Type B pancreatic cell (in vitro differentiated cells): ENCODE measurements around the gene SPECC1L. TPM values are rescaled to one million over a fixed set of nuclear protein-coding genes. Genes with fewer than 3 reads are reported as not detected.

Experiments used
- DNase-seq: peaks from one replicate; pipeline ENCODE4 v3.0.0; 2021; ENCODE audit warnings: mixed read lengths; ENCODE audit not compliant: unreplicated experiment; ENCODE audit errors: extremely low spot score
- H3K27ac Mint-ChIP-seq: 2 replicates; pipeline ENCODE4 v1.8.0; 2021; ENCODE audit warnings: mild to moderate bottlenecking, mixed read lengths
- H3K27me3 Mint-ChIP-seq: 2 replicates; pipeline ENCODE4 v1.8.0; 2021; ENCODE audit warnings: mixed read lengths
- H3K36me3 Mint-ChIP-seq: 2 replicates; pipeline ENCODE4 v1.8.0; 2021; ENCODE audit warnings: mixed read lengths
- H3K4me1 Mint-ChIP-seq: one replicate; pipeline ENCODE4 v1.8.0; 2021; ENCODE audit warnings: mixed read lengths; ENCODE audit not compliant: unreplicated experiment
- H3K4me3 Mint-ChIP-seq: 2 replicates; pipeline ENCODE4 v1.8.0; 2021; ENCODE audit warnings: mild to moderate bottlenecking, mixed read lengths
- H3K9me3 Mint-ChIP-seq: 2 replicates; pipeline ENCODE4 v1.8.0; 2021; ENCODE audit warnings: mixed read lengths
- total RNA-seq: library from RNA; stranded (reverse); gene quantifications from 2 replicates; pipeline ENCODE4 v1.2.1, GENCODE V29; 2021; ENCODE audit warnings: low replicate concordance
- TF ChIP-seq, protein P1 (sequence below): fragments of 200-600 bp; sonication (generic); conservative IDR thresholded peaks from 2 replicates; pipeline ENCODE4 v1.5.0; 2021; ENCODE audit warnings: antibody characterized with exemption, mild to moderate bottlenecking

The SPECC1L gene
- total RNA-seq, 1 donor from 2014 or later: 89.0 TPM

DNA sequence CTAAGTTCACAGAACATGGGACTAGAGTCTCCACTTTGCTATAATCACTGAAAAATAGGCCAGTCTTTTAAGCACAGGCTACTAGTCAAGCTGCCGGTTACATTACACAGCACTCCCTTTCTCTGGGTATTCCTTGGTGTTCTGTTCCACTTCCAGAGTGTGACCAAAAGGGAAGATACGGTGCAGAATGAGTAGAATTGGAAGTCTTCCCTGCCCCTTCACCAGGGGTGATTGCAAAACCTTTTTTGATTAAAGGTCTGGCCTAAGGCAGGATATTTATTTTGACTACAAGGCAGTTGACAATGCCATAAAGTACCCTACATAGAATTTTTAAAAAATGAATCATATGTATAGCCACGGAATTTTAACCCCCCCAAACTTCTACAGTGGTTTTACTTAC, 97.2 kb downstream of the SPECC1L start:
- H3K36me3 Mint-ChIP-seq: peaks cover 60% of the 10 kb centered on the region
- H3K4me1 Mint-ChIP-seq: no peaks in the 10 kb centered on the region
- H3K9me3 Mint-ChIP-seq: no peaks in the 10 kb centered on the region
- H3K27me3 Mint-ChIP-seq: no peaks in the 10 kb centered on the region
- no peak overlapping the region for H3K27ac Mint-ChIP-seq
- no peak for DNase-seq
- no peak overlapping the region for H3K4me3 Mint-ChIP-seq
- TF ChIP-seq, protein P1, sequence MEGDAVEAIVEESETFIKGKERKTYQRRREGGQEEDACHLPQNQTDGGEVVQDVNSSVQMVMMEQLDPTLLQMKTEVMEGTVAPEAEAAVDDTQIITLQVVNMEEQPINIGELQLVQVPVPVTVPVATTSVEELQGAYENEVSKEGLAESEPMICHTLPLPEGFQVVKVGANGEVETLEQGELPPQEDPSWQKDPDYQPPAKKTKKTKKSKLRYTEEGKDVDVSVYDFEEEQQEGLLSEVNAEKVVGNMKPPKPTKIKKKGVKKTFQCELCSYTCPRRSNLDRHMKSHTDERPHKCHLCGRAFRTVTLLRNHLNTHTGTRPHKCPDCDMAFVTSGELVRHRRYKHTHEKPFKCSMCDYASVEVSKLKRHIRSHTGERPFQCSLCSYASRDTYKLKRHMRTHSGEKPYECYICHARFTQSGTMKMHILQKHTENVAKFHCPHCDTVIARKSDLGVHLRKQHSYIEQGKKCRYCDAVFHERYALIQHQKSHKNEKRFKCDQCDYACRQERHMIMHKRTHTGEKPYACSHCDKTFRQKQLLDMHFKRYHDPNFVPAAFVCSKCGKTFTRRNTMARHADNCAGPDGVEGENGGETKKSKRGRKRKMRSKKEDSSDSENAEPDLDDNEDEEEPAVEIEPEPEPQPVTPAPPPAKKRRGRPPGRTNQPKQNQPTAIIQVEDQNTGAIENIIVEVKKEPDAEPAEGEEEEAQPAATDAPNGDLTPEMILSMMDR: no peak

DNA sequence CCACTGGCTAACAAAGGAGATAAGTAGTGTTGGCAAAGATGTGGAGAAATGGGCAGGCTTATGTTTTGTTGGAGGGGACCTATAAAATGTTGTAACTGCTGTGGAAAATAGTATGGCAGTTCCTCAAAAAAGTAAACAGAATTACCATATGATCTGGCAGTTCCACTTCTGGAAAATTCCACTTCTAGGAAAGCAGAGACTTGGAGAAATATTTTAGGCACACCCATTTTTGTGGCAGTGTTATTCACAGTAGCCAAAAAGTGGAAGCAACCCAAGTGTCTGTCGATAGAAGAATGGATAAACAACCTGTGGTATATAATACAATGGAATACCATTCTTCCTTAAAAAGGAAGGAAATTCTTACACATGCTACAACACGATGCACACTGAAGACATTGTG, 99.8 kb downstream of the SPECC1L start:
- TF ChIP-seq, protein P1: no peak
- Mint-ChIP-seq H3K4me3 (no peak overlapping the region), H3K4me1 (no peaks in the 10 kb centered on the region), H3K27me3 (no peaks in the 10 kb centered on the region), H3K36me3 (peaks cover 62% of the 10 kb centered on the region), H3K9me3 (no peaks in the 10 kb centered on the region), H3K27ac (no peak overlapping the region)
- DNase-seq: no peak

DNA sequence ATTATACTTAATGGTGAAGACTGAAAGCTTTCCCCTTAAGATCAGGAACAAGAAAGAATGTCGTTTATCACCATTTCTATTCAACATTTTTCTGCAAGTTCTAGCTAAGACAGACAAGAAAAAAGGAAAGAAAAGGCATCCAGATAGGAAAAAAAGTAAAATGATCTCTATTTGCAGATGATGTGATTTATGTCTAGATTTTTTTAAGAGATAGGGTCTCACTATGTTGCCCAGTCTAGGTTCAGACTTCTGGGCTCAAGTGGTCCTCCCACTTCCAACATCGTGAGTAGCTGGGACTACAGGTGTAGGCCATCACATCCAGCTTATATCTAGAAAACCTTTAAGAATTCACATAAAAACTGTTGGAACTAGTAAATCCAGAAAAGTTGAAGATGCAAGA, 105.4 kb downstream of the SPECC1L start:
- Mint-ChIP-seq H3K4me3 (no peak overlapping the region), H3K4me1 (peaks cover 10% of the 10 kb centered on the region), H3K9me3 (no peaks in the 10 kb centered on the region), H3K27me3 (no peaks in the 10 kb centered on the region), H3K27ac (no peak overlapping the region), H3K36me3 (peaks cover 54% of the 10 kb centered on the region)
- DNase-seq: no peak
- TF ChIP-seq, protein P1: no peak

DNA sequence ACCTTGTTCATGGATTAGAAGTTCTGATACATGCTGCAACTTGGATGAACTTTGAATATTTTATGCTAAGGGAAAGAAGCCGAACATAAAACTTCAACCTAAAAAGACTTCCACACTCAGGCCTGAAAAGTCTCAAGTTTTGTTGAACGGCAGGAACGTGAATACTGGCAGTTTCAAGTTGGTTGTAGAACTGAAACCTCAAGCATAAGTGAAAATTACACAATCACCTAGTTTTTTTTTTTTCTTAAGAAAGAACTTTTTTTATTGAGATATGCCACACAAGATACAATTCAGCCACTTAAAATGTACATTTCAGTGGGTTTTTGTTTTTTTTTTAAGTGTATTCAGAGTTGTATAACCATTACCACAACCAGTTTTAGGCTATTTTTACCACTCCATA, 106.0 kb downstream of the SPECC1L start:
- peaks cover 10% of the 10 kb centered on the region for H3K4me1 Mint-ChIP-seq
- no peak overlapping the region for H3K4me3 Mint-ChIP-seq
- H3K9me3 Mint-ChIP-seq: no peaks in the 10 kb centered on the region
- TF ChIP-seq, protein P1: no peak
- no peaks in the 10 kb centered on the region for H3K27me3 Mint-ChIP-seq
- H3K27ac Mint-ChIP-seq: no peak overlapping the region
- peaks cover 51% of the 10 kb centered on the region for H3K36me3 Mint-ChIP-seq
- no peak for DNase-seq

DNA sequence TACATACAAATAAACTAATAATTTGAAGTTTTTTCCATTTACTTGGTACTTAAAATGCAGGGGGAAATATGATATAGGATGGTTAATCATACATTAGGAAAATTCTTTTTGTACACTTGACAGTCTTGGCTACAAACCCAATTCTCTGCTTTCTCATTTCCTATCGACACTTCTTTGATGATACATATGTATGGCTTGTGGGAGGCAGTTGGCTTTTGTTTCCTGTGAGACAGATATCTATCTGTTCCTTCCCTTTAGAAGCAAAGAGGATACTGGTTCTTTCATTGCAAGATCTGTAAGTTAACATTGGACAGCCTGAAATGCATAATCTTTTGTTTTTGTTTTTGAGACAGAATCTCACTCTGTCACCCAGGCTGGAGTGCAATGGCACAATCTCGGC, 108.9 kb downstream of the SPECC1L start:
- Mint-ChIP-seq H3K4me3 (peak overlapping the region; percentile 22), H3K36me3 (peaks cover 41% of the 10 kb centered on the region), H3K9me3 (no peaks in the 10 kb centered on the region), H3K27me3 (no peaks in the 10 kb centered on the region), H3K27ac (peak overlapping the region; percentile 56), H3K4me1 (peaks cover 10% of the 10 kb centered on the region)
- TF ChIP-seq, protein P1: no peak
- DNase-seq: no peak
